Superior temporal gyrus (tissue), 1 donor: ENCODE results near the gene KIAA0753.
"Not testable (repeated sequence)": the region's sequence is repeated elsewhere in the genome, so short reads cannot be mapped to it uniquely, and the experiment has no call there.

Source experiments
- DNase-seq: peaks from one replicate; pipeline ENCODE4 v3.0.0-alpha.2; 2016; ENCODE audit errors: extremely low spot score

KIAA0753 gene

DNA sequence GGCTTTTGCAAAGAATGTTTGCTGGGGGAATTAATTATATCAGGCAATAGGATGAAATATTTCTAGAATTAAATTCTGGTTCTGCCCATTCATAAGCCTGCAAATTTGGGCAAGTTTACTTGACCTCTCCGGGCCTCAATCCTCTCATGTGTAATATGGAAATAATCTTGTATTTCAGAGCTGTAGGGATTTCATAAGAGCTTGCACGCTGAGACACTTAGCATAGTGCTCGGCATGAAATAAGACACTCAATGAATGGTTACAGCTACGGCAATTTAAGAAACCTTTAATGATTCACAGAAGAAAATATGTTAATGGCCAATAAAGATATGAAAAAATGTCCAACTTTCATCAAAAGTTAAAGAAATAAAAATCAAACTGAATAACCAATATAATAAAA lies 43.6 kb downstream of the KIAA0753 start:
- no peak for DNase-seq

DNA sequence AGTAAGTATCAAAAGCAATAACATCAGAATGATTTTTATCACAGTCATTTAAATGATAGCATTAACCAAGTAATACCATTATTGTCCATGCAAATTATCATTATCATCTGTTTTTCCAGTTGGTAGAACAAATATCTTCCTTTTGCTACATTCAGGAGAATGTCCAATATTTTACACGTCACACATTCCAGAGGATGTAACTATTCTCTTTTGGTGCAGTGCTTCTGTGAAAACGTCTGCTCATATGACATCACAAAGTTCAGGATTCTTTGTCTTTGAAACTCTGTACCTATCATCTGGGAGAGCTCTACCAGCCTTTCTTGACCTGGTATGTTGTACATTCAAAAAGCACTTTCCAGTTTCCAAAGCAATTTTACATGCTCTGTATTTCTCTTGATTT lies 44.0 kb downstream of the KIAA0753 start:
- DNase-seq, result no peak

DNA sequence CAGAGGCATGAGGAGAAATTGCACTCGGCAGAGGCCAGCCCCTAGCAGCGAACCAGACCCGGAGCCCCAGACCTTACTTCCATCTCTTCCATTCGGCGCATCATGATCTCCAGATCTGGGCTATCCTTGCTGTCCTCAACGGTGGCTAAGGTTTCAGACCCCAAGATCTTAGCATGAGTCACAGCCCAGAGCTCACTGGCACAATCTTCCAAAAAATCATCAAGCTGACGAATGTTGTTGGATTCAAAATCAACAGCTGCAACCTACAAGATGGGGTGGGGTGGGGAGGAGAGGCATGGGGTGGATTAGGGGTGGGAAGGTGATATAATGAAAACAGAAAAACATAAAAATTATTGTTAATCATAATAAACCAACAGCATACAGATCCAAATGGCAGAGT lies 44.4 kb downstream of the KIAA0753 start:
- DNase-seq, result no peak

DNA sequence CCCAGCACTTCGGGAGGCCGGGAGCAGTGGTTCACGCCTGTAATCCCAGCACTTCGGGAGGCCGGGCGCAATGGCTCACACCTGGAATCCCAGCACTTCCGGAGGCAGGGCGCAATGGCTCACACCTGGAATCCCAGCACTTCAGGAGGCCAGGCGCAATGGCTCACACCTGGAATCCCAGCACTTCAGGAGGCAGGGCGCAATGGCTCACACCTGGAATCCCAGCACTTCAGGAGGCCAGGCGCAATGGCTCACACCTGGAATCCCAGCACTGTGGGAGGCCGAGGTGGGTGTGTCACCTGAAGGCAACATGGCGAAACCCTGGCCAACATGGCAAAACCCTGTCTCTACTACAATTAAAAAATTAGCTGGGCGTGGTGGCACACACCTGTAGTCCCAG lies 47.1 kb downstream of the KIAA0753 start:
- not testable (repeated sequence) for DNase-seq

DNA sequence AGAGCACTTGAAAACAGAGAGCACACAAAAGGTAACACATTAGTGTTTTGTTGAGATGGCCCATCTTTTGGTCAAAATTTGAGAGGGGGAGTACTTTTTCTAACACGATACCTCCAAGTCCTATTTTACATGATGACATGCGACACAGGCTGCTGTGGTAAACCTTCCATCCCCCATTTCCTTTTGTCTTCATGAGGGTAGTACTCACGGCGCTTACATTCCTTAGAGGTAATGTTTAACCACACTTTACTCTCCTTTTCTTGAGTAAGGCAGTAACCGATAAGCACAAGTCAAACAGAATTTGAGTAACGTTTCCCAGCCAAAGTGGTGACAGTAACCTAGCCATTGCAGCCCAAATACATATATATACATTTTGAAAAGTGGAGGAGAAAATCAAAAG lies 48.3 kb downstream of the KIAA0753 start:
- DNase-seq, result no peak

DNA sequence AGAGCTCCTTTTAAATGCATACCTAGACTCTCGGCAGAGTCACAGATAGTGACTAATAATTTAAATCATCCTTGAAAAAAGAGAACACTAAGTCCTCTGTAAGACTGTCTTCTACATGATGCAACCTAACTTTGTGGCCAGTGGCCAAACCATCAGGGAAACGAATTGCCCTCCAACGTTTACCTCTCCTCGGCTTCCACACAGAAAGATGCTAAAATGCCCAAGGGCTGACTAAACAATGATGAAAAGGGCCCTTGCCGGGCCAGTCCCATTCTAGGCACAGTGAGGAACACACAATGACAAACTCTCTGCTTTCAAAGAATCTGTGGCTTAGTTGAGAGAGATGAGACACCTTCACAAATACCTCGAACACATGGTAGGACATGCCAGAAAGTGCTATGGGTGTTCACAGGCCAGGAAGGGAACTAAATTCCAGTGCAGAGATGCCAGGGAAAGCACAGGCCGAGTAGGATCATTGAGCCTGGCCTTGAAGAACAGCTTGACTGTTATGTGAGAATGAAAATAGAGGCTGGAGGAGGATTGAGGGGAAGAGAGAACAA lies 48.8 kb downstream of the KIAA0753 start:
- DNase-seq, result no peak

DNA sequence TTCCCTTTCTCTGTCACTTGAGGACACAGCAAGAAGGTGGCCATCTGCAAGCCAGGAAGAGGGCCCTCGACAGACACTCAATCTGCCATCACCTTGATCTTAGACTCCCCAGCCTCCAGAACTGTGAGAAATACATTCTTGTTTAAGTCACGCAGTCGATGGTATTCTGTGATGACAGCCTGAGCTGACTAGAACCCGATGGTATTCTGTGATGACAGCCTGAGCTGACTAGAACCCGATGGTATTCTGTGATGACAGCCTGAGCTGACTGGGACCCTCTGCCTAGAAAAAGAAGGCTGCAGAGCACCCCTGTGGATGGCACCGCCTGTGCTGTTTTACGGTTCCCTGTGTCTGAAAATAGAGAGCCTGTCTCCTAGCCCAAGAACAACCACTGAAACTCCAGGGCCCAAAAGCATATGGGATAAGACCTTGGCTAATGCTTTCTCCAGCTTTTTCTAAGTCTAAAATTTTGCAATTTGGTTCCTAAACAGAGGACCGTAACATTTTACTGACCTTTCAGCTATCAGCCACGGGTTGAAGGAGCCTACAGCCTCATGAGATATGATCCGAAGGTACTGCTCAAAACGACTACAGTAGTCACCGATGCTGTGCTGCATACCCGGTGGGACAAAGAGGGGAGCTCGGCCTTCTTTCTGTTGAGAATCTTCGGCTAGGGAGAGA lies 51.1 kb downstream of the KIAA0753 start:
- no peak for DNase-seq

DNA sequence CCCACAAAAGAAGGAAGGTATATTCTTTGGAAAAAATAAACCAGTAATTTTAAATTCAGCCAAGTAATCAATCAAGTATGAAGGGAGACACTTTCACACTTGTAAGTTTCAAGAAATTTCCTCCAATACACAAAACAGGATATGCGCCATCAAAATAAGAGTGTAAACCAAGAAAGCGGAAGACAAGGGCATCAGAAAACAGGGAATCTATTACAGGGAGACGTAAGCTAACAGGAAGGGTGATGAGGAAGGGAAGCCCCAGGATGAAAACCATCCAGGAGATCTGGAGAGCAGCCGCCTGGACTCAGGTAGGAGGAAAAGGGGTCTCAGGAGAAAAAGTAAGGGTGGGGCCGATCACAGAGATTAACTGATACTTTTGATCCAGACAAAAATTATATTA lies 52.3 kb downstream of the KIAA0753 start:
- no peak for DNase-seq

DNA sequence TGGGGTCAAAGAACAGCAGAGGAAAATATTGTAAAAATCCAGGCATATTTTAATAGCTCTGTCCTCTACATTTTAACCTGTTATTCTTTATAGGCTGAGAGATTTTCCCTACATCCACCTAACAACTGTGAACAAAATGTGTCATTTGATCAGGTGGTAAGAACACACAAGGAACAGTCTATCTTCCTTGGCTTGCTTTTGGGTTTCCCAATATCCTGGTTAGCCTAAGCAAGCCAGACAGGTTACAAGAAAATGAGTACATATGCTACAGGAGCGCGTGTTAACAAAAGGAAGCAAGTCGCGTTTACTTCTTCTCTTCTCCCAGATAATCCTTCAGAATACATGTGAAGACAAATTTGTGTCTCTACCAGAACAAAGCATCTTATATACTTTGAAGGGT lies 53.2 kb downstream of the KIAA0753 start:
- DNase-seq, result no peak

DNA sequence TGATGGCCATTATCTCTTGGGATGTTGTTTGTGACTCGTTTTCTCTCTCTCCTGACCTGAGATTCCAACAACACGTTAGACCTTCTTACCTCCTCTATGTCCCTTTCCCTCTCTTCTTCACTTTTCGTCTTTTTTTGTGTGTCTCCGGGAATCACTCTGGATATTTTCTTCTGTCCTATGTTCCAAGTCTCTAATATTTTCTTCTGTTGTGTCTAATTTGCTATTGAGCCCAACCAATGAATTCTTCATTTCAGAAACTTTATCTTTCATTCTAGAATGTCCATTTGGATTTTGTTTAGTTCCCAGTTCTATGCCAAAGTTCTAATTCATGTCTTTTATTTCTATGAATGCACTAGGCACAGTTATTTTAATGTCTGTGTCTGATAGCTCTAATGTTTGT lies 57.1 kb downstream of the KIAA0753 start:
- no peak for DNase-seq

DNA sequence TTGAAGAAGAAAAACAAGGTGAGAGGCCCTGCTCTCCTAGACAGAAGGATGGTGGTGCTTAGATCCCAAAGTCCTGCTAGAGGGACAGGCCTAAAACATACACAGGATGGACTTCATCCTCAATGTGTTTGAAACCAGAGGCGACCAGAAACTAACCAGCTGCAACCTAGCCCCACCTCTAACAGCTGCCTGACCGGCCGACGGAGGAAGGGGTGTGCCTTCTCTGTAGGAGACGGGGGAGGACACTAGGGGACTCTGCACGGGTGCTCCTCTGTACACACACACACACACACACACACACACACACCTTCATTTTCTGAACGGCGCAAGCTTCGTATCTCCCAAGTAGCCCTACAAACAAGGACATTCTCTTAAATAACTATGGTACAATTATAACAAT lies 59.9 kb downstream of the KIAA0753 start:
- no peak for DNase-seq

DNA sequence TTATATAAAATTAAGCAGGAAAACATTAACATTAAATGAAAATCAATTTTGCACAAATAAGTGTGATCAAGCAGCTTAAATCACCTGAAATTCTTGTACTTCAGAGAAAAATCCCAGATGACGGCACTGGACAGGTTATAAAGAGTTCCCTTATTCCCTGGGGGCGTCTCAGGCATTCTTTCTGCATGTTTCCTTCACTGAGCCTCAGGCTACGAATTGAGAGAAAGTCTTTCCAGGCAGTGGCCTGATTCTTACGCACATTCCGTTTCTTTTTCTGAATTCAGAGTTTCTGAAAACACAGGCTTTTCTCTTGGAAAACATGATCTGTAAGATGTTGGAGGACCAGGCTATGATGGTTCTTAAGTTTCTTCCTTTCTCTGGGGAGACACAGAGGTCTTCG lies 62.0 kb downstream of the KIAA0753 start:
- no peak for DNase-seq

DNA sequence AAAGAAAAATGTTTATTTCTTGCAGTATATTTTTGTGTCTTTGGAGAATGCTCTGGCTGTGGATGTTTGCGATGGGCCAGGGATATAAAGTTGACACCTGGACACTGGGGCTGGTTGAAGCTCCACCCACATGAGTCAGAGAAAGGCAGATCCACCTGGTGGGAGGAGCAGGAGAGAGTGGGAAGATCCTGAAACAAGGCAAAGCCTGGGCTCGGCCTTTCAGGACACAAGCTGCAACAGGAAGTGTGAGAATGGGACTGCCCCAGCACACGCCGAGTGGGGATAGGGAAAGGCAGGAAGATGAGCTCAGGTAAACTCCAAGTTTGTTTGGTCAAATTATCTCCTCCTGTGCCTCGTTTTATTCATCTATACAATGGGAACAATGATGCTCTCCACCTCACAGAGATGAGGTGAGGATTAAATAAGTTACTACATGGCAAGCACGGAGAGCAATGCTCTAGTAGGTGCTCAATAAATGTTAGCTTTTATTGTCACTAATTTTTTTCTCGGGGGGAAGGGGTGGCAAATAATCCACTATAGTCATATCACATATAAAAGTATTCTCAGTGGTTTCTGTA lies 62.7 kb downstream of the KIAA0753 start:
- DNase-seq, result no peak

DNA sequence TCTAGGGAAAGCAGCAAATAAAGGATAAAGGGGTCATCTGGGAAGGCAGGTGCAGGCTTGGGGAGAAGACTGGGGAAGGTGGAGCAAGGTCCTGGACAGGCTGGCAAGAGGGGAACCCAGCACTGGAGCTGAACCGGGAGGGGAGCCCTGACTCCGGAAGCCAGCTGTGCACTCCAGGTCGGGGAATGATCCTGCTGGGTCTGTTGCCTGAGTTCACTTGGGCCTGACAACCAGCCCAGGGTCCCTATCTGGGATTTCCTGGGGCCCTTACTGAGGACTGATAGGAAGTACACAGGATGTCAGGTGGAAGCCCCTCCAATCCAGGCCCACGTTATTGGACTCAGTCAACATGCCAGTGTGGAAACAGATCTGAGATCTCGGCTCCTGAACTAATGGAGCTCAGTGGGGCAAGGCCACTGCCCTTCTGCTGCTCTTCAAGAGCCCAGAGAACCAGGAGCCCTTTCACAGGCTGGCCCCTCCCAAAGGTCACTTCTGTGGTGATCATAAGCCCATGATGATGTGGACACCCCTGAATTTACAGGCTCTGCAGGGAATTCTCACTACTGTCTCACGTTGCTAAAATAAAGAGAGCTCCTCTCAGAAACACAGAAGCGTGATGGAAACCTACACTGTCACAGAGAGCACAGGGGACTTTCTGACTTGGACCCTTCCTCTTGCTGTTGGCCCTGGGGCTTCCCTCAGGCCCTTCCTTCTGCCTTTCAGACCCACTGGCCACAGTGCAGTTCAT lies 64.3 kb downstream of the KIAA0753 start:
- no peak for DNase-seq

DNA sequence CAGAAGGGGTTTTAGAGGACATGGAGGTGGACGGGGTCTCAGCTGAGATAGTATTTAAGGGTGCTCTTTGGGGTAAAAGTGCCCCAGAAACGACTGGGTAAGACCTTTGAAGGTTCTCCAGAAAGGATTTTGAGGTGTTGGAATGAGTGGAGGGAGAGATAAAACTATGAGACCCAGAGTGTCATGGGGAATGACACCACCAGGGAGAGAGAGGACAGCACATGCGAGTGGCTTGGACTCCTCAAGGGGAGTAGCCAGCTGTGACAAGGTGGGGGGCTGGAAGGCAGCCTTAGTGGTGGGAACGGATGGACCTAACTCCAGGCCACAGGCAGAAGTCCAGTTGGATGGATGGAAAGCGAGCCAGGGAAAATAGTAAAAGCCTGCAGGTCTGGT lies 64.9 kb downstream of the KIAA0753 start:
- DNase-seq, result no peak

DNA sequence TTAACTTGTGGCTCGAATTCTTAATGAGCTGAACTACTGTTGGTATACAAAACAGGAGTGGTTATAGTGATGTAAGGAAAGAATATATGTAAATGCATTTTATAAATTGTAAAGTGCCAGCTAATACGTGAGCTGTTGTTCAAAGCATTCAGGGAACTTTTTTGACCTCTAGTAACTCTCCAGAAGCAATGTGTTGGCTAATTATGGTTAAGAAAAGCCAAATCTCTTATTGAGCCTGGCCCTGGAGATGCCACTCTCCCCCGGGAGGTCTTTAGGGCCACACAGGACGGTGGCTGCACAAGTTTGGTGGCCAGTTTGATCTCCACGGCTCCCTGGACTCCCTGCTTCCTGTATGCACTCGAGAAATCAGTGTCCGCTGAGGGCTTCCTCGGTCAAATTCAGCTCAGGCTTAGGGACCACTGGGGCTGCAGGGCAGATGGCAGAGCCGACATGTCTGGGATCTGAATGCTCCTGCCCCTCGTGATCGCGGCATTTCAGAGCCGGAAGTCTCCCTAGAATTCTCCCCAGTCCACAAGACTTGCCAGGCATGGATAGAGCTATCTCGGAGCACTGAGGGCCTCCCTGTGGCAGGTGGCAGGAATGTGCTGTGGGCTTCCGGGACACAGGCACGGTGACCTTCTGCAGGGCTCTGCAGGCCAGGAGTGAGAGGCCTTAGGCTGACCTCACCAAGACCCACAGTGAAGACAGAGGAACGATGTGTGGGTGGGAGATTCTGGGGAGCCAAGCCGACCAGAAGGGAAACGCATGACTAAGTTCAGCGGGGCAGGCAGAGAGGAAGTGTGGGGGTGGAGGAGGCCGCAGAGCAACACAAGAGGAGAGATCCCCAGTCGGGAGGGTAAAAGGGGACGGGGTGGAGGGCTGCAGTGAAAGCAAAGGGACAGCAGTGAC lies 65.6 kb downstream of the KIAA0753 start:
- no peak for DNase-seq

DNA sequence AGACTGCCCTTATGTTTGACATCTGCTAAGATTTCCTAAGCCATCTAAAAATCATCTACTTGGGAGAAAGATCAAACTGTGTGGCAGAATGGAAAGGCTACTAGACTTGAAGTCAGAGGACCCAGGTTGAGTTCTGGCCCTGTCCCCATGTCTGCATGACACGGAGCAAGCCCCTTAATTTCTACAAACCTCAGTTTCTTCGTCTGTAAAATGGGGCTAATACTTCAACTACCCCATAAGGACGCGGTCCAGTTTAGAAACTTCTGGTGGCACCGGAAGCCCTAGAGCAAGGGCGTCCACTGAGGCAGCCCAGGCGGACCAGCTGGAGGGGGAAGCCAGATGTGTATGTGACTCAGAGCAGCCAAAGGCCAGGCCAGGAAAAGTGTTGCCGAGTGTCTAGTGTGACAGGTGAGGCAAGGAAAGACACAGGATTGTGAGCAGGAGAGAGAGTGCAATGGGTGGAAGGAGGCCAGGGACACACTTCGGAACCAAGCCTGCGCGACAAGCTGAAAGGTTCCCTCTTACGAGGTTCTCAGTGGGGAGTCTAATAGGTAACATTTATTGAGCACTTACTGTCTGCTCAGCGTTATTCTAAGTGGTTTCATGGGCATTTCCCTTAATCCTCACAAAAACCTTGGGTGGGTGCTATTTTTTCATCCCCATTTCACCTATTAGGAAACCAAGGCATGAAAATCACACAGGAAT lies 66.4 kb downstream of the KIAA0753 start:
- DNase-seq, result no peak

DNA sequence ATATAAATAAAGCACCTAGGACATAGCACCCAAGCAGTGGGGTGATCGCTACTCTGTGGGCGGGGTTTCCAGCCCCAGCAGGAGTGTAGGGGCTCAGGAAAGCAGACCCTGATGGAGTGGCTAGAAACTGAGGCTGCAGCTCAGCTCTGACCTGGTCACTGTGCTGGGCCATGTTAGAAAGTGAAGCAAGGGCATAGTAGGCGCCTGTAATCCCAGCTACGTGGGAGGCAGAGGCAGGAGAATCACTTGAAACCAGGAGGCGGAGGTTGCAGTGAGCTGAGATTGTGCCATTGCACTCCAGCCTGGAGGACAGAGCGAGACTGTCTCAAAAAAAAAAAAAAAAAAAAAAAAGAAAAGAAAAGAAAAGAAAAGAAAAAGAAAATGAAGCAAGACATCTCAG lies 67.0 kb downstream of the KIAA0753 start:
- DNase-seq, result not testable (repeated sequence)

DNA sequence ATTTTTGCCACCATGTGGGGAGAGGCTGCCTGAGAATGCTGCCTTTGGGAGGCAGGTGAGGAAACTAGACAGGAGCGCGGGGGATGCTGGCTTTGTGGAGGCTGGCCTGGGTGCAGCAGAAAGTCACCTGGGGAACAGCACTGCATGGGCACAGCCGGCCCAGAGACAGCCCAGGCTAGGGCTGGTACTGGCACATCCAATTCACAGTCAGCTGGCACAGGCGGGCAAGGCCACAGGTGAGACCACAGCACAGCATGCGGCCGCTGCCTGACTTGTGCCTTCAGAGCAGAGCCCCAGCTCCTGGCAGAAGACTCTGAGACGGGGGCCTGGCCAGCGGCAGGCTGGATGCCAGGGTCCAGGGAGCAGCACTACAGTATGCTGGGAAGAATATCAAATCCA lies 67.5 kb downstream of the KIAA0753 start:
- no peak for DNase-seq

DNA sequence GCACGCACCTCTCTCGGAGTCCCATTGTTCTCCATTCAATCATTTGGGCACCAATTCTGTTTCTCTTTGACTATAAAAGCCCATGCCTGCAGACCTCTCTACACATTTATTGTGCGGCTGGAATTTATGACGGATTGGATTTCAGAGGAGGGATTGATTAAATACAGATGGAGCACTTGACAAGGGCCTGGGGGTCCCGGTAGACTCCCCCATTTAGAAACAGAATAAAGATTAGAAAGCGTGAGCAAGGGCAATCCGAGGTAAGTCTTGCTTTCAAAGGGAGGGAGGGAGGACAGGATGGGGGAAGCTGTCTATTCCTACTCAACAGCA lies 69.1 kb downstream of the KIAA0753 start:
- DNase-seq, result no peak

DNA sequence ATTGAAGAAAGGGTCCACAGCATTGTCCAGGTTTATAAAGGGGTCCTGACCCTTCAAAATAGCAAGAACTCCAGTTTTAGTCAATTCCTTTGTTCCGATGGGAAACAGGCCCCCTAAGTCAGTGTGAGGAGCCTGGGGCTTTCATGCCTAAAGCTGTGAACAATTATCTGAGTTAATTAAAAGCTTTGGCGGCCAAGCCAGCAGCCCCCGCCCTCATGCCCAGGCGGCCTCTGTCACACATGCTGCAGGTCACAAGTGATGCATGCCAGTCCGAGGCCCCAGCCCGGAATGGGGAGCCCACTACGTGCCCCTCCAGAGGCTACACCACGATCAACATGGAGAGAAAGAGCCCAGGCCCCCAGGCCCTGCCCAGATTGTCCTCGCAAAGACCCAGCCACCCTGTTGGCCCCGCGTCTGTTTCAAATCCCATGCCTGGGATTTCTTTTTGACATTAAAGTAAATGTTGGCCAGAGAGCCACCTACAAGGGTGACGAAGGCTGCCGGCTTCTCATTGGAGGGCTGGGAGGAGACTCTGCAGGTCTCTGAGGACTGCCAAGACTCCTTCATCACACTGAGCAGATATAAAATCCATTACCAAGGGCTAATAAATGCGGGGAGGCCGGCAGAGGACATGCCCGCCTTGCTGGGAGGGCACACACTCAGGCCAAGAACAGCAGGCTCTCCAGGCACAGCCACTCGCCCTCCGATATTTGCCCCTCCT lies 69.6 kb downstream of the KIAA0753 start:
- DNase-seq, result no peak
